H1 (cell line): ENCODE results near the gene CC2D1A.

ENCODE experiments used
- CREB1 ChIP-seq: IDR thresholded peaks from 2 replicates; pipeline ENCODE4 v1.6.1; 2012; ENCODE audit warnings: inconsistent platforms
- CTCF ChIP-seq, 3 experiments: IDR thresholded peaks; 1 replicate in 2 of 3; 2 replicates in 1 of 3; pipeline versions ENCODE4 v1.5.1 to v1.6.1; 2011; ENCODE audit warnings: low read length in 3 of 3, mild to moderate bottlenecking in 3 of 3, inconsistent platforms in 2 of 3, low read depth in 1 of 3, moderate library complexity in 1 of 3; ENCODE audit not compliant: insufficient read depth in 1 of 3; ENCODE audit errors: control extremely low read depth in 1 of 3
- EZH2 ChIP-seq: fragments of 200-600 bp; sonication (generic); IDR thresholded peaks from 2 replicates; pipeline ENCODE4 v1.7.1; 2012; ENCODE audit warnings: low read depth, mild to moderate bottlenecking, moderate library complexity, low read length, inconsistent platforms; ENCODE audit not compliant: severe bottlenecking
- MAX ChIP-seq: IDR thresholded peaks from 2 replicates; pipeline ENCODE4 v1.6.1; 2012; ENCODE audit warnings: inconsistent platforms
- POLR2A ChIP-seq, 2 experiments: IDR thresholded peaks; 1 replicate in 1 of 2; 2 replicates in 1 of 2; pipeline ENCODE4 v1.6.1; 2011; ENCODE audit warnings: low read depth in 2 of 2, low read length in 2 of 2, mild to moderate bottlenecking in 2 of 2; ENCODE audit errors: control extremely low read depth in 1 of 2
- RAD21 ChIP-seq, 2 experiments: IDR thresholded peaks in 1 of 2; conservative IDR thresholded peaks in 1 of 2; 2 replicates each; pipeline ENCODE4 v1.6.1; 2011; ENCODE audit warnings: low read depth in 2 of 2, low read length in 2 of 2, improper control_type of control experiment in 1 of 2, inconsistent platforms in 1 of 2, mild to moderate bottlenecking in 1 of 2, moderate library complexity in 1 of 2
- TF ChIP-seq, protein P1 (sequence below): IDR thresholded peaks from 2 replicates; pipeline ENCODE4 v1.6.1; 2011; ENCODE audit warnings: low read length, improper control_type of control experiment

DNA sequence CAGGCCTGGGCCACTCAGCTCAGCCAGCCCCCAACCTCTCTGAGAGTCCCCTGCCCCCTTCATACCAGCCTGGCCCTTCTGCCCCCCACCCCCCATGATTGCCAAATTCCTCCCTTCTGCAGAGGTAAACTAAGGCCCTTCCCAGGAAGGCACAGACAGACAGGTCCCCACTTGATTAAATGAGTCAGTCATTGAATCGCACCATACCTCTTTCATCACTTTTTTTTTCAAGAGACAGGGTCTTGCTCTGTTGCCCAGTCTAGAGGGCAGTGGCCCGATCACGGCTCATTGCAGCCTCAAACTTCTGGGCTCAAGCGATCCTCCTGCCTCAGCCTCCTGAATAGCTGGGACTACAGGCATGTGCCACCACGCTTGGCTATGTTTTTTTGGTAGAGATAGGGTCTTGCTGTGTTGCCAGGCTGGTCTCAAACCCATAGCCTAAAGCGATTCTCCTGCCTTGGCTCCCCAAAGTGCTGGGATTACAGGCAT is 26.2 kb downstream of the CC2D1A start:
- no peak for TF ChIP-seq RAD21 (IDR thresholded peaks at IDR 0.05 in 1 of 2, conservative IDR thresholded peaks at IDR 0.05 in 1 of 2; ENCODE audit: low read depth in 2 of 2, low read length in 2 of 2)
- no peak for TF ChIP-seq EZH2
- no peak for TF ChIP-seq CREB1
- TF ChIP-seq CTCF (IDR thresholded peaks at IDR 0.05; ENCODE audit: control extremely low read depth in 1 of 3, insufficient read depth in 1 of 3, low read depth in 1 of 3, low read length in 3 of 3) = no peak
- TF ChIP-seq, protein P1, sequence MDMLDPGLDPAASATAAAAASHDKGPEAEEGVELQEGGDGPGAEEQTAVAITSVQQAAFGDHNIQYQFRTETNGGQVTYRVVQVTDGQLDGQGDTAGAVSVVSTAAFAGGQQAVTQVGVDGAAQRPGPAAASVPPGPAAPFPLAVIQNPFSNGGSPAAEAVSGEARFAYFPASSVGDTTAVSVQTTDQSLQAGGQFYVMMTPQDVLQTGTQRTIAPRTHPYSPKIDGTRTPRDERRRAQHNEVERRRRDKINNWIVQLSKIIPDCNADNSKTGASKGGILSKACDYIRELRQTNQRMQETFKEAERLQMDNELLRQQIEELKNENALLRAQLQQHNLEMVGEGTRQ = no peak
- TF ChIP-seq MAX = no peak
- TF ChIP-seq POLR2A (IDR thresholded peaks at IDR 0.05; ENCODE audit: control extremely low read depth in 1 of 2, low read depth in 2 of 2, low read length in 2 of 2) = no peak
